Lung (tissue), 12 donors: Measurements from ENCODE around the gene KRT14. TPM values are rescaled to one million over a fixed set of nuclear protein-coding genes. Genes with fewer than 3 reads are reported as not detected.
A peak's percentile ranks its signal among the peaks of the same experiment; 100 is the strongest.

Source experiments
- ATAC-seq: fragments of 200-7000 bp; cut with Tn5 transposase; one replicate; pipeline ENCODE4 v1.9.1; 2020; ENCODE audit warnings: moderate number of reproducible peaks; ENCODE audit not compliant: insufficient read depth, low FRiP score
- DNase-seq, 3 donors: peaks; one replicate each; pipeline ENCODE4 v3.0.0-alpha.2; 2013 to 2017
- H3K27ac ChIP-seq, 2 donors: one replicate each; pipeline ENCODE4 v1.5.1; 2013; ENCODE audit warnings: mild to moderate bottlenecking in 2 of 2, moderate library complexity in 2 of 2, control low read depth in 1 of 2, inconsistent platforms in 1 of 2, low read depth in 1 of 2, low read length in 1 of 2
- H3K27me3 ChIP-seq, 3 donors: one replicate each; pipeline ENCODE4 v1.5.1; 2013; ENCODE audit warnings: low read length in 2 of 3; ENCODE audit not compliant: control insufficient read depth in 3 of 3, insufficient read depth in 3 of 3
- H3K36me3 ChIP-seq, 4 donors: one replicate each; pipeline ENCODE4 v1.5.1; 2013; ENCODE audit warnings: low read length in 4 of 4, mild to moderate bottlenecking in 1 of 4, moderate library complexity in 1 of 4; ENCODE audit not compliant: control insufficient read depth in 4 of 4, insufficient read depth in 4 of 4
- H3K4me1 ChIP-seq, 5 donors: one replicate each; pipeline ENCODE4 v1.5.1; 2013; ENCODE audit warnings: low read length in 5 of 5, mild to moderate bottlenecking in 2 of 5, moderate library complexity in 1 of 5; ENCODE audit not compliant: control insufficient read depth in 5 of 5, insufficient read depth in 5 of 5
- H3K4me3 ChIP-seq: one replicate; pipeline ENCODE4 v1.5.1; 2013; ENCODE audit warnings: mild to moderate bottlenecking, control low read depth, moderate library complexity
- H3K9ac ChIP-seq, 2 donors: one replicate each; pipeline ENCODE4 v1.5.1; 2013; ENCODE audit warnings: low read length in 2 of 2, control low read depth in 1 of 2; ENCODE audit not compliant: insufficient read depth in 1 of 2
- H3K9me3 ChIP-seq, 4 donors: one replicate each; pipeline ENCODE4 v1.5.1; 2013; ENCODE audit warnings: low read length in 3 of 4, mild to moderate bottlenecking in 1 of 4, moderate library complexity in 1 of 4; ENCODE audit not compliant: control insufficient read depth in 4 of 4, insufficient read depth in 3 of 4
- WGBS, 2 donors: extraction: QIAGEN DNeasy Blood & Tissue Kit; methylation state at CpG; one replicate each; pipeline ENCODE4 v1.1.7; 2013; 5-methylcytosine and 5-hydroxymethylcytosine counted together
- polyA plus RNA-seq, 2 donors: library from polyadenylated mRNA; stranded (reverse); fragments of 200-250 nt; gene quantifications; one replicate each; pipeline ENCODE4 v1.2.1, GENCODE V29; 2013
- total RNA-seq, 2 donors: library from RNA; depleted of rRNA in 1 of 2; stranded (reverse); fragments of >200 nt in 1 of 2; gene quantifications; one replicate each; pipeline ENCODE4 v1.2.1, GENCODE V29; 2014 to 2021
- TF ChIP-seq, protein P1 (sequence below): IDR thresholded peaks from 2 replicates; pipeline ENCODE4 v1.5.1; 2012; ENCODE audit warnings: mild to moderate bottlenecking; ENCODE audit errors: control extremely low read depth, extremely low read depth
- donor health status: control.
- donor health status: control.
- donor health status: Bipolar disorder and iron deficiency.
- donor health status: healthy.
- donor health status: DM: yes; HTN: yes; CAD: no.

The KRT14 gene
- total and polyA plus RNA-seq, 4 donors, result 0.37 to 0.71 (median 0.63) TPM; not detected in 1

DNA sequence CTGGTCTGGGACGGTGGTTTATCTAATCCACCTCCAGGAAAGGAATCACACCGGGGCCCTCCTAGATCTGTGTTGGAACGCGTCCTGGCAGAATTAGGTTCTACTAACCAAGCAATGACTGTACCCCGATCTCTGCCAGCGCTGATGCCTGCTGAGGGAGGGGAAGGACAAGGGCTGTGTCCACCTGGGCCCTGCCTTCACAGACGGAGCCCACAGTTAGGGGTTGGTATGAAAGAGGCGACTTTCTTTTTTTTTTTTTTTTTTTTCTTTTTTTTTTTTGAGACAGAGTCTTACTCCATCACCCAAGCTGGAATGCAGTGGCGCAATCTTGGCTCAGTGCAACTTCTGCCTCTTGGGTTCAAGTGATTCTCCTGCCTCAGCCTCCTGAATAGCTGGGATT is 48.7 kb downstream of the KRT14 start:
- peak in 1 of 3 donors; percentile 26 for DNase-seq
- WGBS, 2 donors, result 77 to 80% methylated on average over 9 of the region's 9 CpGs
- ATAC-seq, result no peak
- no peaks in the 10 kb centered on the region for H3K36me3 ChIP-seq
- H3K9me3 ChIP-seq, result no peaks in the 10 kb centered on the region
- H3K4me3 ChIP-seq, result no peak overlapping the region
- no peaks in the 10 kb centered on the region for H3K27me3 ChIP-seq
- no peak overlapping the region for H3K9ac ChIP-seq
- peaks cover 0 to 7% (median 0%) of the 10 kb centered on the region in 5 donors for H3K4me1 ChIP-seq
- no peak overlapping the region for H3K27ac ChIP-seq
- TF ChIP-seq, protein P1, sequence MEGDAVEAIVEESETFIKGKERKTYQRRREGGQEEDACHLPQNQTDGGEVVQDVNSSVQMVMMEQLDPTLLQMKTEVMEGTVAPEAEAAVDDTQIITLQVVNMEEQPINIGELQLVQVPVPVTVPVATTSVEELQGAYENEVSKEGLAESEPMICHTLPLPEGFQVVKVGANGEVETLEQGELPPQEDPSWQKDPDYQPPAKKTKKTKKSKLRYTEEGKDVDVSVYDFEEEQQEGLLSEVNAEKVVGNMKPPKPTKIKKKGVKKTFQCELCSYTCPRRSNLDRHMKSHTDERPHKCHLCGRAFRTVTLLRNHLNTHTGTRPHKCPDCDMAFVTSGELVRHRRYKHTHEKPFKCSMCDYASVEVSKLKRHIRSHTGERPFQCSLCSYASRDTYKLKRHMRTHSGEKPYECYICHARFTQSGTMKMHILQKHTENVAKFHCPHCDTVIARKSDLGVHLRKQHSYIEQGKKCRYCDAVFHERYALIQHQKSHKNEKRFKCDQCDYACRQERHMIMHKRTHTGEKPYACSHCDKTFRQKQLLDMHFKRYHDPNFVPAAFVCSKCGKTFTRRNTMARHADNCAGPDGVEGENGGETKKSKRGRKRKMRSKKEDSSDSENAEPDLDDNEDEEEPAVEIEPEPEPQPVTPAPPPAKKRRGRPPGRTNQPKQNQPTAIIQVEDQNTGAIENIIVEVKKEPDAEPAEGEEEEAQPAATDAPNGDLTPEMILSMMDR, result no peak

DNA sequence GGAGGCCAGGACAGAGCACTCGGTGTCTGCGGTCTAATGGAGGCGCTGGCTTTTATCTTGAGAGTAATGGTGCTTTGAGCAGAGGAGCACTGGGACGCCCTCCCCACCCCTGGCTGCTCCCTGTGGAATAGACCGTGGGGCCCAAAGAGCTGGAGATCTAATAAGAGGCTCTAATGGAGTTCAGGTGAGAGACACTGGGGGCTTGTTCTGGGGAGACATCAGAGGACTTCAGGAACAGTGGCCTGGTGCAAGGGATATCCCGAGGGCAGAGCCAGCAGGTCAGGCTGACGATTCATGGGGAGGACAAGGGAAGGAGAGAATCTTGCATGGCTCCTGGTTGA is 49.1 kb downstream of the KRT14 start:
- ATAC-seq (no peak), DNase-seq (no peak)
- Histone ChIP-seq H3K4me1 (peaks cover 0 to 7% (median 0%) of the 10 kb centered on the region in 5 donors), H3K27ac (no peak overlapping the region), H3K27me3 (no peaks in the 10 kb centered on the region), H3K4me3 (no peak overlapping the region), H3K36me3 (no peaks in the 10 kb centered on the region), H3K9me3 (no peaks in the 10 kb centered on the region), H3K9ac (no peak overlapping the region)
- TF ChIP-seq, protein P1, result no peak
- 87 to 89% methylated on average over 7 of the region's 7 CpGs for WGBS, 2 donors

DNA sequence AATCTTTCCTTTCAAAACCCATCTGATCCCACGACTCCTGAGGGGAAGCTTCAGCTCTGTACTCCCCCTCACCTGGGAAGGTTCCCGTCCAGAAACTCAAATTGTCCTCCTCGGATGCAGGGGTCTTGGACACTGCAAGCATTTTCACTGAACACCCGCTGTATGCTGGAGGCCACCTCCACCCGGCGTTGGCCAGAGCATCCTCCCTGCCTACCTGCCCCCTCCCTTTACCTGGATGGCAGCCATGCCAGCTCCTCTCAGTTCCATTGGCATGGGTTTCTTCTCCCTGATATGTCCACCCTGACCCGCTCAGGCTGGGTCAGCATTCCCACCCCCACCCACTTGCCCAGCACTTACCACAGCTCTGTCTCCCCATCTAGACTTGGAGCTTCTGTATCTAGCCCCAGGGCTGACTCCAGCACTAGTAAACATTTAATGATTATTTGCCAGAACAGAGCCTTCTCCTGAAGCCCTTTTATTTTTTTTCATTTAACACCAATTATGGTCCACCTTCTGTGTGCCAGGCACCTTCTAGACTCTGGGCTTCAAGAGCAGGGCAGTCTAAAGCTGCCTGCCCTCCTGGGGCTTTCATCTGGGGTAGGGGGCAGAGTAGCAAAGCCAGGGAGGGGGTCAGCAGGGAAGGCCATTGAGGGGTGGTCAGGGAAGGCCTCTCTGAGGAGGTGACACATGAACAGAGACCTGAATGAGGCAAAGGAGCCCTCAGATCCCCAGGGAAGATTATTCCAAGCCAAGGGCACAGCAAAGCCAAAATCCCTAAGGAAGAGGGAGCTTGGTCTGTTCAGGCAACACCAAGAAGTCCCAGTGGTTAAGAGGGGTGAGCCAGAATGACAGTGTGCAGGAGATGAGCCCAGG is 49.7 kb downstream of the KRT14 start:
- H3K9me3 ChIP-seq, result peaks cover 0 to 2% (median 0%) of the 10 kb centered on the region in 4 donors
- no peaks in the 10 kb centered on the region for H3K36me3 ChIP-seq
- ATAC-seq (no peak), DNase-seq (no peak)
- H3K4me1 ChIP-seq, result peaks cover 0 to 7% (median 0%) of the 10 kb centered on the region in 5 donors
- H3K9ac ChIP-seq, result no peak overlapping the region
- TF ChIP-seq, protein P1, result no peak
- H3K4me3 ChIP-seq, result no peak overlapping the region
- WGBS, 2 donors, result 83 to 89% methylated on average over 7 of the region's 7 CpGs
- no peak overlapping the region for H3K27ac ChIP-seq
- H3K27me3 ChIP-seq, result peaks cover 0 to under 1% (median 0%) of the 10 kb centered on the region in 3 donors
